C4-2B (cell line): Measurements from ENCODE around the gene GAL.

Experiments used
- CTCF ChIP-seq: fragments of 450-650 bp; conservative IDR thresholded peaks from 2 replicates; pipeline ENCODE4 v1.5.1; 2017; ENCODE audit warnings: mild to moderate bottlenecking
- ZFX ChIP-seq: fragments of 450-650 bp; IDR thresholded peaks from 2 replicates; pipeline ENCODE4 v1.6.1; 2017

GRCh38 chr11:68710409-68710808, 26.1 kb downstream of the GAL start:
- TF ChIP-seq CTCF (no peak), ZFX (no peak)
